K562 (cell line): Measurements from ENCODE around the gene CLEC2B. TPM values are rescaled to one million over a fixed set of nuclear protein-coding genes. Genes with fewer than 3 reads are reported as not detected.

Source experiments
- ATF7 ChIP-seq: fragments of 450-650 bp; IDR thresholded peaks from 2 replicates; pipeline ENCODE4 v1.7.1; 2014; ENCODE audit warnings: mild to moderate bottlenecking, moderate library complexity
- HDAC1 ChIP-seq, 2 experiments: fragments of 450-650 bp; IDR thresholded peaks; 2 replicates each; pipeline ENCODE4 v1.6.1; 2016 to 2017; ENCODE audit warnings: inconsistent platforms in 1 of 2, mild to moderate bottlenecking in 1 of 2, moderate library complexity in 1 of 2
- ZBED1 ChIP-seq: IDR thresholded peaks from 2 replicates; pipeline ENCODE4 v1.6.1; 2014
- ZNF57 ChIP-seq: fragments of 450-650 bp; formaldehyde crosslinking; IDR thresholded peaks from 2 replicates; pipeline ENCODE4 v1.4.0; 2020; ENCODE audit warnings: mild to moderate bottlenecking, moderate library complexity
- polyA plus RNA-seq, 8 experiments: library from polyadenylated mRNA; depleted of rRNA in 4 of 8; stranded (reverse) in 5 of 8; unstranded in 3 of 8; fragments of >200 nt; fragmentation: Nextera tagmentation in 2 of 8; fragmentation: Illumina TruSeq in 1 of 8; extraction: Ambion mirVana in 2 of 8; extraction: Trizol in 1 of 8; gene quantifications; 2 replicates each; pipeline versions ENCODE4 v1.2.1 to v1.2.3, GENCODE V29; 2011 to 2014; ENCODE audit warnings: inconsistent platforms in 1 of 8, missing spikeins in 1 of 8
- total RNA-seq, 7 experiments: library from RNA; depleted of rRNA in 6 of 7; stranded (reverse); fragments of >200 nt in 6 of 7; fragmentation: Illumina TruSeq in 2 of 7; extraction: Trizol in 2 of 7; gene quantifications; 2 replicates each; pipeline versions ENCODE4 v1.2.1 to v1.2.3, GENCODE V29; 2011 to 2021; ENCODE audit warnings: low replicate concordance in 1 of 7
- TF ChIP-seq, protein P1 (sequence below): sonication (generic); formaldehyde crosslinking; IDR thresholded peaks from 2 replicates; pipeline ENCODE4 v1.8.1; 2023; ENCODE audit warnings: mild to moderate bottlenecking, missing genetic modification reagents
- TF ChIP-seq, protein P2 (sequence below): fragments of 450-650 bp; IDR thresholded peaks from 2 replicates; pipeline ENCODE4 v1.6.1; 2017; ENCODE audit warnings: mild to moderate bottlenecking, moderate library complexity
- TF ChIP-seq, protein P3 (sequence below): sonication (generic); formaldehyde crosslinking; IDR thresholded peaks from 2 replicates; pipeline ENCODE4 v1.8.0; 2022; ENCODE audit warnings: mild to moderate bottlenecking, missing genetic modification reagents

Gene CLEC2B
- total and polyA plus RNA-seq, 9 of the 15 experiments (the other 6 are each of a cell fraction or from before 2014, with no cell fraction given), result 1.3 to 5.9 (median 2.9) TPM

DNA sequence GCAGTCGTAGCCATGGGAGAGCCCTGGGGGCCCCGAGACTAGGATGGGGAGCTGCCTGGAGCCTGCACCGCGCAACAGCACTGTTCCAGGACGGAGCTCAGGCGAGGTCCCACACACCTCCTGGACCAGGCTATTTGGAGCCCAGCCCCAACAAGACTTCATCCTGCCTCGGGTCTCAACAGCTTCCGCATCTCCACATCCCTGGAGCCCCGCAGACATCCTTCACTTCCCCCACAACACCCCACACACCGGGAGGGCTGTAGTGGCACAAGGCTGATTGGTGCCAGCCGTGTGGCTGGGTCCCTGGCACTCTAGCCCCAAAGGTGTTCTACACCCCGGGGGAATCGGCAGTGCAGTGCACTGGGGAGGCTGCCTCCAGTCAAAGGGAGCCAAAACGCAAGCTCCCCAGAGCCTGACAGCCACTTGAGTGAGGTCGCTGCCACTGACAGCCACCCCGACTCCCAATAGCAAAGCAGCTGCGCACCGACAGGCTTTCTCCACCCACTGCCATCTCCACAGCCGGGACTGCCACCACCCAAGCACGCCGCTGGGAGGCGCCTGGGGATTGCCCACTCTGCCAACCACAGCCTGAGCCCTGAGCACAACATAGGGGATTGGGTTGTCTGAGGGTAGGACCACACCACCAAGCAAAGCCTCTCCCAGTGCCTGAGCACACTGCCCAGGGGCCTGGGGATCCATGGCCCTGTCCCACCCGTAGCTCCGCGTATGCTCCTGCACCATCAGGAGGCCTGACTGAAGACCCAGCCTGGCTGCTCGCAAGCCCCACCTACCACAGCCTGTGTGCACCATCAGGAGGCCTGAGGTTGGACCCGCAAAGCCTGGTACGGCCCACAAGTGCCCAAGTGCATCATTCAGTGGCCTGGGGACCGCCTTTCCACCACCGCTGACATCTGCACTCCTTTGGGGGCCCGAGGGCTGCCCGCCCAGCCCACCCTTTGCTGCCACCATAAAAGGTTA lies 55.0 kb downstream of the CLEC2B start (continued):
- TF ChIP-seq, protein P1, sequence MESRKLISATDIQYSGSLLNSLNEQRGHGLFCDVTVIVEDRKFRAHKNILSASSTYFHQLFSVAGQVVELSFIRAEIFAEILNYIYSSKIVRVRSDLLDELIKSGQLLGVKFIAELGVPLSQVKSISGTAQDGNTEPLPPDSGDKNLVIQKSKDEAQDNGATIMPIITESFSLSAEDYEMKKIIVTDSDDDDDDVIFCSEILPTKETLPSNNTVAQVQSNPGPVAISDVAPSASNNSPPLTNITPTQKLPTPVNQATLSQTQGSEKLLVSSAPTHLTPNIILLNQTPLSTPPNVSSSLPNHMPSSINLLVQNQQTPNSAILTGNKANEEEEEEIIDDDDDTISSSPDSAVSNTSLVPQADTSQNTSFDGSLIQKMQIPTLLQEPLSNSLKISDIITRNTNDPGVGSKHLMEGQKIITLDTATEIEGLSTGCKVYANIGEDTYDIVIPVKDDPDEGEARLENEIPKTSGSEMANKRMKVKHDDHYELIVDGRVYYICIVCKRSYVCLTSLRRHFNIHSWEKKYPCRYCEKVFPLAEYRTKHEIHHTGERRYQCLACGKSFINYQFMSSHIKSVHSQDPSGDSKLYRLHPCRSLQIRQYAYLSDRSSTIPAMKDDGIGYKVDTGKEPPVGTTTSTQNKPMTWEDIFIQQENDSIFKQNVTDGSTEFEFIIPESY, result 0 out of 2 replicates have a peak, but pooled peaks have one; percentile 20
- TF ChIP-seq ZNF57 (CRISPR knock-in tag), result no peak
- TF ChIP-seq ZBED1, result no peak
- no peak for TF ChIP-seq ATF7
- TF ChIP-seq, protein P2, sequence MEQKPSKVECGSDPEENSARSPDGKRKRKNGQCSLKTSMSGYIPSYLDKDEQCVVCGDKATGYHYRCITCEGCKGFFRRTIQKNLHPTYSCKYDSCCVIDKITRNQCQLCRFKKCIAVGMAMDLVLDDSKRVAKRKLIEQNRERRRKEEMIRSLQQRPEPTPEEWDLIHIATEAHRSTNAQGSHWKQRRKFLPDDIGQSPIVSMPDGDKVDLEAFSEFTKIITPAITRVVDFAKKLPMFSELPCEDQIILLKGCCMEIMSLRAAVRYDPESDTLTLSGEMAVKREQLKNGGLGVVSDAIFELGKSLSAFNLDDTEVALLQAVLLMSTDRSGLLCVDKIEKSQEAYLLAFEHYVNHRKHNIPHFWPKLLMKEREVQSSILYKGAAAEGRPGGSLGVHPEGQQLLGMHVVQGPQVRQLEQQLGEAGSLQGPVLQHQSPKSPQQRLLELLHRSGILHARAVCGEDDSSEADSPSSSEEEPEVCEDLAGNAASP, result no peak
- TF ChIP-seq, protein P3, sequence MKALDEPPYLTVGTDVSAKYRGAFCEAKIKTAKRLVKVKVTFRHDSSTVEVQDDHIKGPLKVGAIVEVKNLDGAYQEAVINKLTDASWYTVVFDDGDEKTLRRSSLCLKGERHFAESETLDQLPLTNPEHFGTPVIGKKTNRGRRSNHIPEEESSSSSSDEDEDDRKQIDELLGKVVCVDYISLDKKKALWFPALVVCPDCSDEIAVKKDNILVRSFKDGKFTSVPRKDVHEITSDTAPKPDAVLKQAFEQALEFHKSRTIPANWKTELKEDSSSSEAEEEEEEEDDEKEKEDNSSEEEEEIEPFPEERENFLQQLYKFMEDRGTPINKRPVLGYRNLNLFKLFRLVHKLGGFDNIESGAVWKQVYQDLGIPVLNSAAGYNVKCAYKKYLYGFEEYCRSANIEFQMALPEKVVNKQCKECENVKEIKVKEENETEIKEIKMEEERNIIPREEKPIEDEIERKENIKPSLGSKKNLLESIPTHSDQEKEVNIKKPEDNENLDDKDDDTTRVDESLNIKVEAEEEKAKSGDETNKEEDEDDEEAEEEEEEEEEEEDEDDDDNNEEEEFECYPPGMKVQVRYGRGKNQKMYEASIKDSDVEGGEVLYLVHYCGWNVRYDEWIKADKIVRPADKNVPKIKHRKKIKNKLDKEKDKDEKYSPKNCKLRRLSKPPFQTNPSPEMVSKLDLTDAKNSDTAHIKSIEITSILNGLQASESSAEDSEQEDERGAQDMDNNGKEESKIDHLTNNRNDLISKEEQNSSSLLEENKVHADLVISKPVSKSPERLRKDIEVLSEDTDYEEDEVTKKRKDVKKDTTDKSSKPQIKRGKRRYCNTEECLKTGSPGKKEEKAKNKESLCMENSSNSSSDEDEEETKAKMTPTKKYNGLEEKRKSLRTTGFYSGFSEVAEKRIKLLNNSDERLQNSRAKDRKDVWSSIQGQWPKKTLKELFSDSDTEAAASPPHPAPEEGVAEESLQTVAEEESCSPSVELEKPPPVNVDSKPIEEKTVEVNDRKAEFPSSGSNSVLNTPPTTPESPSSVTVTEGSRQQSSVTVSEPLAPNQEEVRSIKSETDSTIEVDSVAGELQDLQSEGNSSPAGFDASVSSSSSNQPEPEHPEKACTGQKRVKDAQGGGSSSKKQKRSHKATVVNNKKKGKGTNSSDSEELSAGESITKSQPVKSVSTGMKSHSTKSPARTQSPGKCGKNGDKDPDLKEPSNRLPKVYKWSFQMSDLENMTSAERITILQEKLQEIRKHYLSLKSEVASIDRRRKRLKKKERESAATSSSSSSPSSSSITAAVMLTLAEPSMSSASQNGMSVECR (CRISPR knock-in tag), result no peak
- TF ChIP-seq HDAC1 (IDR thresholded peaks at IDR 0.05), result no peak
